ENCODE data around the gene OR2A14.

- no peak for TF ChIP-seq POLR2A (IDR thresholded peaks at IDR 0.05)
- TF ChIP-seq CTCF (IDR thresholded peaks at IDR 0.05): no peak
Observed at GRCh38 chr7:144130730-144131129, 7.8 kb downstream of the OR2A14 start.
